Gastroesophageal sphincter (tissue), 4 donors: Measurements from ENCODE around the gene MAML2. TPM values are rescaled to one million over a fixed set of nuclear protein-coding genes. Genes with fewer than 3 reads are reported as not detected.

ENCODE experiments used
- ATAC-seq: fragments of 150-250 bp; one replicate; pipeline ENCODE4 v1.9.1; 2016; ENCODE audit warnings: mild to moderate bottlenecking, moderate library complexity
- H3K27ac ChIP-seq, 4 donors: fragments of 200-600 bp; sonication (generic) in 3 of 4; 1 replicate in 3 of 4; 2 replicates in 1 of 4; pipeline ENCODE4 v1.5.1; 2016 to 2019
- H3K27me3 ChIP-seq: fragments of 200-600 bp; sonication (generic); one replicate; pipeline ENCODE4 v1.5.1; 2019
- H3K36me3 ChIP-seq, 2 donors: fragments of 200-600 bp; sonication (generic); one replicate each; pipeline ENCODE4 v1.5.1; 2019; ENCODE audit warnings: control low read depth in 1 of 2
- H3K4me1 ChIP-seq, 3 donors: fragments of 200-600 bp; sonication (generic); 1 replicate in 2 of 3; 2 replicates in 1 of 3; pipeline ENCODE4 v1.5.1; 2016 to 2019; ENCODE audit warnings: control low read depth in 2 of 3
- H3K4me3 ChIP-seq, 2 donors: fragments of 200-600 bp; sonication (generic); one replicate each; pipeline ENCODE4 v1.5.1; 2019; ENCODE audit warnings: mild to moderate bottlenecking in 1 of 2, moderate library complexity in 1 of 2
- H3K9me3 ChIP-seq, 3 donors: fragments of 200-600 bp; sonication (generic); one replicate each; pipeline ENCODE4 v1.5.1; 2017 to 2019; ENCODE audit warnings: control low read depth in 2 of 3
- CTCF ChIP-seq, 4 experiments: fragments of 200-600 bp in 2 of 4; fragments of 450-650 bp in 2 of 4; sonication (generic) in 1 of 4; IDR thresholded peaks; one replicate each; pipeline ENCODE4 v1.5.1; 2017 to 2019; ENCODE audit warnings: antibody characterized with exemption in 4 of 4, mild to moderate bottlenecking in 2 of 4, moderate library complexity in 2 of 4
- EP300 ChIP-seq: sonication (generic); formaldehyde crosslinking; IDR thresholded peaks from one replicate; pipeline ENCODE4 v1.6.1; 2017; ENCODE audit warnings: antibody characterized with exemption, mild to moderate bottlenecking
- POLR2A ChIP-seq, 2 donors: fragments of 450-650 bp; IDR thresholded peaks; one replicate each; pipeline ENCODE4 v1.6.1; 2017; ENCODE audit warnings: antibody characterized with exemption in 2 of 2, mild to moderate bottlenecking in 2 of 2, moderate library complexity in 1 of 2
- POLR2AphosphoS5 ChIP-seq: sonication (generic); formaldehyde crosslinking; IDR thresholded peaks from one replicate; pipeline ENCODE4 v1.6.1; 2017; ENCODE audit warnings: antibody characterized with exemption
- WGBS, 2 donors: methylation state at CpG; one replicate each; pipeline ENCODE4 v1.1.5; 2018; ENCODE audit warnings: low coverage in 1 of 2; 5-methylcytosine and 5-hydroxymethylcytosine counted together
- total RNA-seq, 4 donors: library from RNA; depleted of rRNA; stranded (reverse); fragments of >200 nt; gene quantifications; one replicate each; pipeline ENCODE4 v1.1.0, GENCODE V29; 2016

MAML2 gene
- total RNA-seq, 4 donors from 2014 or later: 15.8 to 31.8 (median 23.7) TPM

- 86% methylated on average over 4 of the region's 4 CpGs; no CpG with 5 or more reads in 1 of the 2 donors for WGBS, 2 donors
- TF ChIP-seq POLR2AphosphoS5 (no peak), EP300 (no peak), POLR2A (IDR thresholded peaks at IDR 0.05) (no peak)
- peak overlapping the region in 2 of 4 donors; percentile 26 to 29 for H3K27ac ChIP-seq
Observed at GRCh38 chr11:96197801-96198701, 144.9 kb downstream of the MAML2 start.

GRCh38 chr11:96197103-96197502 is 145.9 kb downstream of the MAML2 start:
- no peak overlapping the region for H3K27ac ChIP-seq
- no peaks in the 10 kb centered on the region for H3K27me3 ChIP-seq
- H3K4me3 ChIP-seq: no peak overlapping the region
- WGBS, 2 donors: 76 to 80% methylated on average over 1 of the region's 1 CpG
- TF ChIP-seq CTCF (IDR thresholded peaks at IDR 0.05) (no peak), POLR2A (IDR thresholded peaks at IDR 0.05) (no peak), EP300 (no peak), POLR2AphosphoS5 (no peak)
- no peaks in the 10 kb centered on the region for H3K36me3 ChIP-seq
- no peak for ATAC-seq
- H3K9me3 ChIP-seq: no peaks in the 10 kb centered on the region
- peaks cover 7 to 57% (median 11%) of the 10 kb centered on the region in 3 donors for H3K4me1 ChIP-seq

More at GRCh38 chr11:96197801-96198701, 144.9 kb downstream of the MAML2 start:
- no peaks in the 10 kb centered on the region for H3K9me3 ChIP-seq
- ATAC-seq: no peak
- no peak overlapping the region for H3K4me3 ChIP-seq
- H3K27me3 ChIP-seq: no peaks in the 10 kb centered on the region
- H3K36me3 ChIP-seq: no peaks in the 10 kb centered on the region
- peaks cover 7 to 57% (median 11%) of the 10 kb centered on the region in 3 donors for H3K4me1 ChIP-seq

DNA sequence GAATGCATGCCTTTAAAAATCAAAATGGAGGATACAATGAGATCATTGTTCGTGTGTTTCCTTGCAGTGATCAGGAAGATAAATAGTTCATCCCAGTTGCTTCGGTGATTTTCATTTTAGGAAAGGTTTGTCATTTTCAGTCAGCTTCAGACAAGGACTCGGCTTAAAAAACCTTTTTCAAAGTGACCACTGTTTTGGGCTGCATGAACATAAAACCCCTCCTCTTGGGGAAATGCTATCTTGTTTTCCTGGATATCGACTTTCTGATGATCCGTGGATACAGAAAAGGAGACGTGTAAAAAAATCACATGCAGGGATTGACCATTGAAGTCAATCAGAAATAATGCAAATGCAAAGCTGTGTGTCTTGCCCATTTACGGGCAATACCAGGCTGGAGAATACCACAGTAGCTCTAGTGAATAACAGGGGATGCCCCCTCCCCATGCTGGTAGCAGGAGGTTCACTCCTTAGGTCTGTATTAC is 146.8 kb downstream of the MAML2 start:
- no peaks in the 10 kb centered on the region for H3K27me3 ChIP-seq
- H3K4me1 ChIP-seq: peaks cover 7 to 57% (median 11%) of the 10 kb centered on the region in 3 donors
- ATAC-seq: no peak
- H3K9me3 ChIP-seq: no peaks in the 10 kb centered on the region
- 65 to 85% methylated on average over 4 to 7 of the region's 7 CpGs for WGBS, 2 donors
- no peaks in the 10 kb centered on the region for H3K36me3 ChIP-seq
- H3K27ac ChIP-seq: no peak overlapping the region
- TF ChIP-seq POLR2A (IDR thresholded peaks at IDR 0.05): no peak
- TF ChIP-seq CTCF (IDR thresholded peaks at IDR 0.05): no peak
- no peak for TF ChIP-seq EP300
- TF ChIP-seq POLR2AphosphoS5: no peak
- no peak overlapping the region for H3K4me3 ChIP-seq

DNA sequence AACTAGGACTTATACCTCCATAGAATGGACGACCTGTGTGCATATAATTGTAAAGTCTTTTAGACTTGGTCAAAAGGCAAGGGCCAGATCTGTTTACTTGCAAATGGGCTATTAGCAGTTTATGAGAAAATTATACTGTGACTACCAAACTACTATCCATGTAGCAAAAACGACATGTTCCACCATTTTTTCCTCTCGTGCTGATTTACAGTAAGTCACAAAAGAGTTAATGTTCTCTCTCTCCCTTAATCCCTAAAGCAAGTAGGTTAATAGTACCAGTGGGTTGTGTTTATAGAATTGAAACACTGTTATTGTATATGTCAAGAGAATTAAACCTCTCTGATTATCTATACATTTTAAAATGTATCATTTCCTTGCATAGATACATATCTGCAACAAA is 147.3 kb downstream of the MAML2 start:
- no peak for ATAC-seq
- Histone ChIP-seq H3K9me3 (no peaks in the 10 kb centered on the region), H3K36me3 (no peaks in the 10 kb centered on the region), H3K4me1 (peaks cover 7 to 52% (median 11%) of the 10 kb centered on the region in 3 donors), H3K4me3 (no peak overlapping the region), H3K27ac (no peak overlapping the region), H3K27me3 (no peaks in the 10 kb centered on the region)
- 90 to 91% methylated on average over 3 of the region's 3 CpGs for WGBS, 2 donors
- TF ChIP-seq POLR2AphosphoS5 (no peak), CTCF (IDR thresholded peaks at IDR 0.05) (no peak), POLR2A (IDR thresholded peaks at IDR 0.05) (no peak), EP300 (no peak)

GRCh38 chr11:96194581-96195374 is 148.2 kb downstream of the MAML2 start:
- no peaks in the 10 kb centered on the region for H3K36me3 ChIP-seq
- ATAC-seq: no peak
- H3K27me3 ChIP-seq: no peaks in the 10 kb centered on the region
- TF ChIP-seq POLR2AphosphoS5 (no peak), POLR2A (IDR thresholded peaks at IDR 0.05) (no peak), CTCF (IDR thresholded peaks at IDR 0.05) (no peak), EP300 (no peak)
- peaks cover under 1 to 43% (median 2%) of the 10 kb centered on the region in 3 donors for H3K4me1 ChIP-seq
- WGBS, 2 donors: 29 to 33% methylated on average over 1 of the region's 1 CpG
- H3K4me3 ChIP-seq: no peak overlapping the region
- no peak overlapping the region for H3K27ac ChIP-seq
- H3K9me3 ChIP-seq: no peaks in the 10 kb centered on the region
